Right lobe of liver (tissue), 6 donors: ENCODE data around the gene TSGA10IP. TPM values are rescaled to one million over a fixed set of nuclear protein-coding genes. Genes with fewer than 3 reads are reported as not detected.
A peak's percentile ranks its signal among the peaks of the same experiment; 100 is the strongest.

Experiments
- ATAC-seq, 4 donors: fragments of 200-7000 bp; cut with Tn5 transposase; one replicate each; pipeline ENCODE4 v1.9.1; 2020; ENCODE audit warnings: mild to moderate bottlenecking in 4 of 4, moderate library complexity in 4 of 4
- DNase-seq, 3 donors: peaks; one replicate each; pipeline ENCODE4 v3.0.0-alpha.2; 2020
- H3K27ac ChIP-seq, 3 donors: fragments of 200-600 bp; one replicate each; pipeline ENCODE4 v1.8.0; 2022
- H3K27me3 ChIP-seq, 2 donors: fragments of 200-600 bp; one replicate each; pipeline ENCODE4 v1.8.0; 2022
- H3K36me3 ChIP-seq, 4 donors: fragments of 200-600 bp; sonication (generic) in 1 of 4; one replicate each; pipeline versions ENCODE4 v1.5.1 to v1.8.0; 2017 to 2022; ENCODE audit warnings: control low read depth in 1 of 4
- H3K4me1 ChIP-seq, 4 donors: fragments of 200-600 bp; sonication (generic) in 1 of 4; one replicate each; pipeline versions ENCODE4 v1.5.1 to v1.8.0; 2017 to 2022; ENCODE audit warnings: control low read depth in 1 of 4
- H3K4me3 ChIP-seq, 3 donors: fragments of 200-600 bp; one replicate each; pipeline ENCODE4 v1.8.0; 2022
- H3K9me3 ChIP-seq, 4 donors: fragments of 200-600 bp; sonication (generic) in 1 of 4; one replicate each; pipeline versions ENCODE4 v1.5.1 to v1.8.0; 2017 to 2022; ENCODE audit warnings: control low read depth in 1 of 4
- POLR2A ChIP-seq: fragments of 450-650 bp; IDR thresholded peaks from one replicate; pipeline ENCODE4 v1.6.1; 2017; ENCODE audit warnings: antibody characterized with exemption, mild to moderate bottlenecking
- WGBS: methylation state at CpG from one replicate; pipeline ENCODE4 v1.1.6; 2018; ENCODE audit warnings: low coverage, low lambda C conversion rate; ENCODE audit not compliant: insufficient coverage; ENCODE audit errors: missing lambda C conversion rate; 5-methylcytosine and 5-hydroxymethylcytosine counted together
- intact Hi-C, 2 donors: fragments of 100-400 bp; cut with DNase I; formaldehyde crosslinking; loops; one replicate each; pipeline versions ENCODE4 v1.11.2 to v1.14.1; 2022
- total RNA-seq, 6 experiments: library from RNA; depleted of rRNA in 2 of 6; stranded (reverse); fragments of >200 nt in 2 of 6; fragmentation: NEBNext Ultra II Directional in 3 of 6; extraction: Animal tissue kit (Norgen Biotek cat#: 25700) in 3 of 6; gene quantifications; one replicate each; pipeline versions ENCODE4 v1.1.0 to v1.2.4, GENCODE V29; 2016 to 2023
- TF ChIP-seq, protein P1 (sequence below), 4 donors: fragments of 200-600 bp in 3 of 4; fragments of 450-650 bp in 1 of 4; IDR thresholded peaks; one replicate each; pipeline versions ENCODE4 v1.5.1 to v1.8.0; 2016 to 2022; ENCODE audit warnings: antibody characterized with exemption in 4 of 4, mild to moderate bottlenecking in 2 of 4
- donor health status: DM: no; HTN: yes; CAD: no.
- donor health status: DM: no; HTN: no; CAD: no.
- donor health status: DM: no; HTN: no; CAD: no.
- donor health status: DM: no; HTN: yes; CAD: no.
- donor health status: DM: no; HTN: yes; CAD: no.

Gene TSGA10IP
- total RNA-seq, 6 experiments from 2014 or later: not detected

DNA sequence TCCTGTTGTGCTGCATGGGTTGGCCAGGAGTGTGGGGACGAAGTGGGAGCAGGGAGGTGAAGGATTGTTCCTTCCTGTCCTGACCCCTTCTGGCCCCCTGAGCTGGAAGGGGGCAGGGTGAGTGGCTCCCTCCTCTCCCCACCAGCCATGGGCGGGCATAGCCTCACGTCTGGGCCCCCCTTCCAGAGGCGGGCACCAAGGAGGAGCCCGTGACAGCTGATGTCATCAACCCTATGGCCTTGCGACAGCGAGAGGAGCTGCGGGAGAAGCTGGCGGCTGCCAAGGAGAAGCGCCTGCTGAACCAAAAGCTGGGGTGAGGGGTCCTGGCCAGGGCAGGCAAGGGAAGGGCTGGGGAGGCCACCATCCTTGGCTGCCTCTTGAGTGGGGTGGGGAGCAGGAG, 19.6 kb downstream of the TSGA10IP start:
- TF ChIP-seq POLR2A: no peak
- TF ChIP-seq, protein P1, sequence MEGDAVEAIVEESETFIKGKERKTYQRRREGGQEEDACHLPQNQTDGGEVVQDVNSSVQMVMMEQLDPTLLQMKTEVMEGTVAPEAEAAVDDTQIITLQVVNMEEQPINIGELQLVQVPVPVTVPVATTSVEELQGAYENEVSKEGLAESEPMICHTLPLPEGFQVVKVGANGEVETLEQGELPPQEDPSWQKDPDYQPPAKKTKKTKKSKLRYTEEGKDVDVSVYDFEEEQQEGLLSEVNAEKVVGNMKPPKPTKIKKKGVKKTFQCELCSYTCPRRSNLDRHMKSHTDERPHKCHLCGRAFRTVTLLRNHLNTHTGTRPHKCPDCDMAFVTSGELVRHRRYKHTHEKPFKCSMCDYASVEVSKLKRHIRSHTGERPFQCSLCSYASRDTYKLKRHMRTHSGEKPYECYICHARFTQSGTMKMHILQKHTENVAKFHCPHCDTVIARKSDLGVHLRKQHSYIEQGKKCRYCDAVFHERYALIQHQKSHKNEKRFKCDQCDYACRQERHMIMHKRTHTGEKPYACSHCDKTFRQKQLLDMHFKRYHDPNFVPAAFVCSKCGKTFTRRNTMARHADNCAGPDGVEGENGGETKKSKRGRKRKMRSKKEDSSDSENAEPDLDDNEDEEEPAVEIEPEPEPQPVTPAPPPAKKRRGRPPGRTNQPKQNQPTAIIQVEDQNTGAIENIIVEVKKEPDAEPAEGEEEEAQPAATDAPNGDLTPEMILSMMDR (IDR thresholded peaks at IDR 0.05): no peak
- WGBS: 97% methylated on average over 5 of the region's 10 CpGs
- H3K4me3 ChIP-seq: no peak overlapping the region
- no peak overlapping the region for H3K27ac ChIP-seq
- ATAC-seq (no peak), DNase-seq (no peak)
- intact Hi-C loops: no loop called here
- H3K36me3 ChIP-seq: peaks cover 0 to 56% (median 20%) of the 10 kb centered on the region in 4 donors
- peaks cover 0 to 20% (median 8%) of the 10 kb centered on the region in 4 donors for H3K4me1 ChIP-seq
- H3K9me3 ChIP-seq: no peaks in the 10 kb centered on the region
- H3K27me3 ChIP-seq: no peaks in the 10 kb centered on the region

DNA sequence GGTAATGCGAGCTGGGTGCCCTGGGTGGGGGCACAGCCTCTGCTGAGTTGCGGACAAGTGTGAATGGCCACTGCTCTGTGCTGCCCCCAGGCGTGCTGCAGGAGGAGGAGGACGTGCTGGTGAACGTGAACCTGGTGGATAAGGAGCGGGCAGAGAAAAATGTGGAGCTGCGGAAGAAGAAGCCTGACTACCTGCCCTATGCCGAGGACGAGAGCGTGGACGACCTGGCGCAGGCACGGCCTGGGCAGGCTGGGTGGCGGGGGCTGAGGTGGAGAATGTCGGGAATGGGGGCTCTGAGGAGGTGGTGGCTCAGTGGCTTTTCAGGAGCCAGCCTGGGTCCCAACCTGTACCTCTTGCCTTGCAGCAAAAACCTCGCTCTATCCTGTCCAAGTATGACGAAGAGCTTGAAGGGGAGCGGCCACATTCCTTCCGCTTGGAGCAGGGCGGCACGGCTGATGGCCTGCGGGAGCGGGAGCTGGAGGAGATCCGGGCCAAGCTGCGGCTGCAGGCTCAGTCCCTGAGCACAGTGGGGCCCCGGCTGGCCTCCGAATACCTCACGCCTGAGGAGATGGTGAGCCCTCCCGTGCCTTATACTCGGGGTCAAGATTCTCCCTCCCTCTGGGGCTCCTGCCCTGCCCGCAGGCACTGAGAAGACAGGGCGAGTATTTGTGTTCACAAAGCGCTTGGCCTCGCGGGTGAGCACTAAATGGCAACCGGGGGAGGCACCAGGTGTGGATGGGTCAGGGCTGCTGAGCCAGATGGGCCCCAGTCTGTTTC, 20.9 kb downstream of the TSGA10IP start:
- TF ChIP-seq, protein P1 (IDR thresholded peaks at IDR 0.05): no peak
- TF ChIP-seq POLR2A: no peak
- Histone ChIP-seq H3K36me3 (peaks cover 0 to 58% (median 20%) of the 10 kb centered on the region in 4 donors), H3K4me1 (peaks cover 0 to 20% (median 8%) of the 10 kb centered on the region in 4 donors), H3K27ac (no peak overlapping the region), H3K4me3 (no peak overlapping the region), H3K27me3 (no peaks in the 10 kb centered on the region), H3K9me3 (no peaks in the 10 kb centered on the region)
- WGBS: 93% methylated on average over 15 of the region's 36 CpGs
- ATAC-seq (no peak), DNase-seq (no peak)
- intact Hi-C loops: no loop called here

DNA sequence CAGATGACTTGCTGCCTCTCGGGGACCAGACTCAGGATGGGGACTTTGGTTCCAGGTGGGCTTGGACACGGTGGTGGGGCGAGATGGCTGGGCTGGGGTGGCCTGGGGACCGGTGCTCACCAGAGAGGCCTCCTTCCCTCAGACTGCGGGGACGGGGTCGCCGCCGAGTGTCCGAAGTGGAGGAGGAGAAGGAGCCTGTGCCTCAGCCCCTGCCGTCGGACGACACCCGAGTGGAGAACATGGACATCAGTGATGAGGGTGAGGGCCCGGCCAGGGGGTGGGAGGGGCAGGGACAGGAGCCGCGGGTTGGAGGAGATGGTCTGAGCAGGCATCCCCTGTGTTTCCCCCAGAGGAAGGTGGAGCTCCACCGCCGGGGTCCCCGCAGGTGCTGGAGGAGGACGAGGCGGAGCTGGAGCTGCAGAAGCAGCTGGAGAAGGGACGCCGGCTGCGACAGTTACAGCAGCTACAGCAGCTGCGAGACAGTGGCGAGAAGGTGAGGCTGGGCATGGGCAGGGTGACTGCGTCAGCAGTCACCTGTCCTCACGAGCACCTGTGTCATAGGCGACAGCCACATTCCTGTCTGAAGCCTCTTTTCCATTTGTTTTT, 22.2 kb downstream of the TSGA10IP start:
- intact Hi-C loops: no loop called here
- DNase-seq: no peak
- ATAC-seq: no peak
- no peak overlapping the region for H3K4me3 ChIP-seq
- 94% methylated on average over 6 of the region's 30 CpGs for WGBS
- no peaks in the 10 kb centered on the region for H3K27me3 ChIP-seq
- no peak overlapping the region for H3K27ac ChIP-seq
- TF ChIP-seq, protein P1 (IDR thresholded peaks at IDR 0.05): no peak
- TF ChIP-seq POLR2A: no peak
- peaks cover 0 to 62% (median 20%) of the 10 kb centered on the region in 4 donors for H3K36me3 ChIP-seq
- peaks cover 0 to 17% (median 7%) of the 10 kb centered on the region in 4 donors for H3K4me1 ChIP-seq
- H3K9me3 ChIP-seq: no peaks in the 10 kb centered on the region

DNA sequence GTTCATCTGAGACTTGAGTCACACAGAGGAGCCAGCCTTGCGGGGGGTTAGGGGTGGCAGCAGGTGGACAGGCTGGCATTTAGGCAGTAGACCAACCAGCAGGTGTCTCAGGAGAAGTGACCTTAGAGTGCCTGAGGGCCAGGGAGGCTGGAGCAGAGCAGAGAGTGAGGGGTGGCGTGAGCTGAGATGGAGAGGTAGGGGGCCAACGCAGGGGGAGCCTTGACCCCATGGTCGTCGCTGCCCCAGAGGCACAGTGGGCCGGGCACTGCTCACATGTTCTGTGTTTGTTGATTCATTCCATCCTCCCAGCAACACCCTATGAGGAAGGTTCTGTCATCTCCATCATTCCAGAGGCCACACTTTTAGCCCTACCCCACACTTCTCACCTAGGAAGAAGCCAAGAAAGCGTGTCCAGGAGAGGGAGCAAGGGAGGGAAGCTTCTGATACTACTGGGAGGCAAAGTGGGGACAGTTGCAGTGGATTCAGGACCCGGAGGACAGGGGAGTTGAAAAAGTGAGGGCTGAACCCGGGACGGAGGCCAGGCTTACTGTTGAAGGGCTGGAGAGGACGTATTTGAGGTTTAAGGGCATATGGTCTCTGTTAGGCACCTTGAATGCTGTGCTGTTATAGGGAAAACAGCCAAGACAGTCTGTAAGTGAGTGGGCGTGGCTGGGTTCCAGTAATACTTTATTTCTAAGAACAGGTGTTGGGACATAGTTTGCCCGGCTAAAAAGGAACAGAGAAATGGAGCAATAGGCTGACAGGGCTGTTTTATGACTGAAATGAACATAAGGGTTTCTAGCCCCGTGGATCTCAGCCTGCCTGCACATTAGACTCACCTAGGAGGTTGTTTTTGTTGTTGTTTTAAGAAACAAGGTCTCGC, 23.6 kb downstream of the TSGA10IP start:
- Histone ChIP-seq H3K36me3 (peaks cover 0 to 65% (median 21%) of the 10 kb centered on the region in 4 donors), H3K4me1 (peaks cover 0 to 3% (median 0%) of the 10 kb centered on the region in 4 donors), H3K4me3 (no peak overlapping the region), H3K27me3 (no peaks in the 10 kb centered on the region), H3K27ac (no peak overlapping the region), H3K9me3 (no peaks in the 10 kb centered on the region)
- TF ChIP-seq, protein P1 (IDR thresholded peaks at IDR 0.05): no peak
- no peak for TF ChIP-seq POLR2A
- WGBS: 73% methylated on average over 8 of the region's 15 CpGs
- intact Hi-C loops: no loop called here
- DNase-seq: no peak
- ATAC-seq: peak in 1 of 4 donors; percentile 31
